Parathyroid adenoma (tissue), 2 donors: ENCODE measurements around the gene P2RX5.

ENCODE experiments used
- H2AFZ ChIP-seq: fragments of 300-600 bp; sonication (generic); one replicate; pipeline ENCODE4 v1.7.0; 2017; ENCODE audit warnings: antibody characterized with exemption, mild to moderate bottlenecking
- H3K27ac ChIP-seq: fragments of 300-600 bp; sonication (generic); one replicate; pipeline ENCODE4 v1.7.0; 2017
- H3K27me3 ChIP-seq: fragments of 300-600 bp; sonication (generic); one replicate; pipeline ENCODE4 v1.7.0; 2017; ENCODE audit warnings: low read length; ENCODE audit not compliant: control insufficient read depth, insufficient read depth
- H3K36me3 ChIP-seq: fragments of 300-600 bp; sonication (generic); one replicate; pipeline ENCODE4 v1.7.0; 2017; ENCODE audit warnings: low read length; ENCODE audit not compliant: control insufficient read depth, insufficient read depth
- H3K4me1 ChIP-seq: fragments of 300-600 bp; sonication (generic); one replicate; pipeline ENCODE4 v1.7.0; 2017; ENCODE audit warnings: control low read depth
- H3K4me2 ChIP-seq: fragments of 300-600 bp; sonication (generic); one replicate; pipeline ENCODE4 v1.7.0; 2017; ENCODE audit warnings: low read length
- H3K4me3 ChIP-seq: fragments of 300-600 bp; sonication (generic); one replicate; pipeline ENCODE4 v1.7.0; 2017; ENCODE audit warnings: low read depth, low read length
- H3K79me2 ChIP-seq: fragments of 300-600 bp; sonication (generic); one replicate; pipeline ENCODE4 v1.7.0; 2017; ENCODE audit warnings: control low read depth
- H3K9ac ChIP-seq: fragments of 300-600 bp; sonication (generic); one replicate; pipeline ENCODE4 v1.7.0; 2017; ENCODE audit warnings: mild to moderate bottlenecking
- H3K9me3 ChIP-seq: fragments of 300-600 bp; sonication (generic); one replicate; pipeline ENCODE4 v1.7.0; 2017; ENCODE audit warnings: low read length; ENCODE audit not compliant: control insufficient read depth
- CTCF ChIP-seq: fragments of 300-600 bp; sonication (generic); IDR thresholded peaks from one replicate; pipeline ENCODE4 v1.7.0; 2017; ENCODE audit warnings: antibody characterized with exemption, mild to moderate bottlenecking
- donor health status: primary hyperparathyroidism.

P2RX5 gene

GRCh38 chr17:3690094-3690715, 5.8 kb downstream of the P2RX5 start:
- H2AFZ ChIP-seq, result no peak overlapping the region
- no peaks in the 10 kb centered on the region for H3K9me3 ChIP-seq
- no peak for TF ChIP-seq CTCF
- peaks cover 10% of the 10 kb centered on the region for H3K79me2 ChIP-seq
- H3K36me3 ChIP-seq, result no peaks in the 10 kb centered on the region
- H3K27ac ChIP-seq, result no peak overlapping the region
- H3K4me1 ChIP-seq, result peaks cover 3% of the 10 kb centered on the region
- no peak overlapping the region for H3K9ac ChIP-seq
- H3K4me3 ChIP-seq, result no peak overlapping the region
- no peak overlapping the region for H3K4me2 ChIP-seq
- no peaks in the 10 kb centered on the region for H3K27me3 ChIP-seq

GRCh38 chr17:3689262-3690093, 6.5 kb downstream of the P2RX5 start:
- H3K27me3 ChIP-seq, result no peaks in the 10 kb centered on the region

GRCh38 chr17:3688852-3689261, 7.1 kb downstream of the P2RX5 start:
- Histone ChIP-seq H3K9me3 (no peaks in the 10 kb centered on the region), H2AFZ (no peak overlapping the region), H3K9ac (no peak overlapping the region), H3K27ac (no peak overlapping the region), H3K4me1 (no peaks in the 10 kb centered on the region), H3K36me3 (no peaks in the 10 kb centered on the region), H3K4me2 (no peak overlapping the region), H3K4me3 (no peak overlapping the region), H3K79me2 (peaks cover 10% of the 10 kb centered on the region), H3K27me3 (no peaks in the 10 kb centered on the region)
- no peak for TF ChIP-seq CTCF

More at GRCh38 chr17:3689262-3690093, 6.5 kb downstream of the P2RX5 start:
- H3K36me3 ChIP-seq, result no peaks in the 10 kb centered on the region
- H3K27ac ChIP-seq, result no peak overlapping the region
- H3K9ac ChIP-seq, result no peak overlapping the region
- peaks cover under 1% of the 10 kb centered on the region for H3K4me1 ChIP-seq
- no peak overlapping the region for H2AFZ ChIP-seq
- H3K4me2 ChIP-seq, result no peak overlapping the region
- H3K9me3 ChIP-seq, result no peaks in the 10 kb centered on the region
- no peak overlapping the region for H3K4me3 ChIP-seq
- H3K79me2 ChIP-seq, result peaks cover 10% of the 10 kb centered on the region
- no peak for TF ChIP-seq CTCF

GRCh38 chr17:3688027-3688553, 7.9 kb downstream of the P2RX5 start:
- Histone ChIP-seq H3K4me3 (no peak overlapping the region), H3K79me2 (peaks cover 7% of the 10 kb centered on the region), H3K4me1 (no peaks in the 10 kb centered on the region), H3K36me3 (no peaks in the 10 kb centered on the region), H3K9me3 (no peaks in the 10 kb centered on the region), H3K9ac (no peak overlapping the region), H3K27ac (no peak overlapping the region), H3K27me3 (no peaks in the 10 kb centered on the region), H2AFZ (no peak overlapping the region), H3K4me2 (no peak overlapping the region)
- no peak for TF ChIP-seq CTCF
